Measurements from ENCODE around the gene RASGRP3. TPM values are rescaled to one million over a fixed set of nuclear protein-coding genes. Genes with fewer than 3 reads are reported as not detected.
"Not testable (repeated sequence)": the region's sequence is repeated elsewhere in the genome, so short reads cannot be mapped to it uniquely, and the experiment has no call there.

The RASGRP3 gene
- total RNA-seq, 2 donors from 2014 or later: 10.9 to 13.8 TPM

DNA sequence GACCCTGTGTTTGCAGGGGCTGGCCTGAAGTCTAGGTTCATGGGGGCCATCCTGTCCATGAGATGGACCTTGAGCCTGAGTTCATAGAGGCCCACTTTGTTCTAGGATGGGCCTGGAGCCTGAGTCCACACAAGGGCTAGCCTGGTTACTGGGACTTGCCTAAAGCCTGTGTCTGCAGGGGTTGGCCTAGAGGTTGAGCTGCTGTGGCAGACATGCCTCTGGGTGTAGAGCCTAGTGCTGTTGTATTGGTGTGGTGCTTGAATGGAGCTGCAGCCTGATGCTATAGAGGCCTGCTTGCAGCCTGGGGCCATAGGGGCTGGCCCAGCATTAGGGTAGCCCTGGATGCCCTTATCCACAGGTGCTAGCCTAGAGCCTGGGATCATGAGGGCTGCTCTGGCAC lies 23.9 kb upstream of the RASGRP3 start:
- DNase-seq (ENCODE audit: low spot score): no peak
- intact Hi-C loops (cut with DNase I): no loop called here

DNA sequence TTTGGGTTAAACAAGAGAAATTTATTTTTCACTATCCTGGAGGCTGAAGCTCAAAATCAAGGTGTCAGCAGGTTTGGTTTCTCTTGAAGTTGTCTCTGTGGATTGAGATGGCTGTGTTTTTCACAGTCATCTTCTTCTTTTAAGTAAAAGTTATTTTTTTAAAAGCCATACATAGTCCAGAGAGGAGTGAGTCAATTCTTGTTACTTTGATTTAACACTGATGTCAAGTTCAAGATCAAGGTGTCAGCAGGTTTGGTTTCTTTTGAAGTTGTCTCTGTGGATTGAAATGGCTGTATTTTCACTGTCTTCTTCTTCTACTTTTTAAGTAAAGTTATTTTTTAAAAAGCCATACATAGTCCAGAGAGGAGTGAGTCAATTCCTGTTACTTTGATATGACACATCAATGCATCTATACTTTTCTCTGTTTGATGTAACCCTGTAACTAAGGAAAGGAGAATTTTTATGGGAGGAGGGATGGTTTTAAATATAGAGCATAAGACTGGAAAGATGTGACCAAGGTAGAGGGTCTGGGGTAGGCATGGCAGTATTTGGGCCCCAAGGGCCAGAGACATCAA lies 22.5 kb upstream of the RASGRP3 start:
- intact Hi-C loops (cut with DNase I): no loop called here
- no peak for DNase-seq (ENCODE audit: low spot score)

DNA sequence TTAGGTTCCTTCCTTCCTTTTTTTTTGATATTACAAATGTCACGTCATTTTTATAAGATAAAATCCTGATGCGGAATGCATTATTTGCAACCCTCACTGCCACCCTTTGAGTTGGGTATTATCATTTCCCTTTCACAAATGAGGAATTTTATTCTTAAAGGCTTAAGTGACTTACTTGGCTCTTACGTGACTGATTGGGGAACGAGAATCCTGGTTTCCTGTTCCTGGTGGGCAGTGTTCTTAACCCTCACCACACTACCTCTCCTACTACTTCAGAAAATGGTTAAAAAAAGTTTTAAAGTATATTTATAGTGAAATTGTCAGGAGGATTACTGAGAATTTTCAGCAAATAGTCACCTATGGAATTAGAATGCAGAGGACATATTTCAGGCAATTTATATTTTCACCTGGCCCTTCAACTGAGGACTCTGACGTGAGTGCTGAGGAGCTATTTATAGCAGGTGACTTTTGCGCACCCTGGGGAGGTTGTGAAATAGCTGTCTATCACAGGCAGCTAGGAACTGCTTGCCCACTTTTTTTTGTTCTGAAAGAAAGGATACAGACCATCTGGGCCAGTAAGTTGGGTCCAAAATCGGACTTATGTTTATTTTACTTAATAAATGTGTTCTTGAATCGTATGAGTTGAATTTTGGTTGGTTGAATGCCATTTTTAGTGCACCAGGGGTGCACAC lies 18.7 kb upstream of the RASGRP3 start:
- no peak for DNase-seq (ENCODE audit: low spot score)
- intact Hi-C loops (cut with DNase I): no loop called here

DNA sequence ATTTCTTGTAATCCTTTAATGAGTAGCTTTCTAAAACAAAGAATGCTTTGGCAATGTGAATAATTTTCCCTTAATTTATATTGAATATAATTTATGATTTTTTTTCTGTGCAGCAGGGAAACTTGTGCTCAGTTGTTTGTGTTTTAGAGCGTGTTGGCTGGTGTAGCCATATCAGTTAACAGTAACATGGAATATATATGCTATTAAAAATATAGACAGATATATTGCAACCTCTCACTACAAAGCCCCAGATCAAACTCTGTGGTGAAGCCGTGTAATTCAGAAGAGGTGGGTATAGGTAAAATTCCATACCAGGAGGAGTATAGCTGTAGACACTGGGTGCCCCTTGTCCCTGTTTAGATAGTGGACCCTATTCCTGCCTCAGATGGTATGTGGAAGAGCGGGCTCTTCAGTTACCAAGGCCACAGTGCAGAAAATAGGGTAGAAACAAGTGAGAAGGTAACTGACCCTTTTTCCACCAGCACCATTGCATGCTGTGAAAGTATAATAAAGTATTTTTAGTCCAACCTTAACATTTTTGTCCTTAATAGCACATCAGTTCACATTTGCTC lies 18.1 kb upstream of the RASGRP3 start:
- intact Hi-C loops (cut with DNase I): no loop called here
- no peak for DNase-seq (ENCODE audit: low spot score)

DNA sequence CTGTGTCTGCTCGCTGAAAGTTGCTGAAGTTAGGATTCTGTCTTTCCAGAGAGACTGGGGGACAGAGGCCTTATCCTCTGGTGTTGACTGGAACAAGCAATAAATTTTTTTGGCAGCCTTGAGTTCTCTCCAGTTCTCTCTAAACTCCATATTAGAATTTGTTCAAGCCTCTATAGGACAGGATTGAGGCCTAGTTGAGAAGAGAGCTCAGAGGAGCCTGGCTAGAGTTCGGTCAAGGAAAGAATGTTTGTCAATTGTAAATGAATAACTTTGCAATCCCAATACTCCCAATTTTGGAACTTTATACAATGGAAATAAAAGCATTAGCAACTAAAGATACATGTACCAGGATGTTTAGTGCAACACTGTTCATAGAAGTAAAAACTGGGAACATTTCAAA lies 16.7 kb upstream of the RASGRP3 start:
- intact Hi-C loops (cut with DNase I): no loop called here
- DNase-seq (ENCODE audit: low spot score): no peak

- DNase-seq (ENCODE audit: low spot score); intact Hi-C loops (cut with DNase I): not testable (repeated sequence)
Observed at GRCh38 chr2:33462512-33462911, 13.9 kb upstream of the RASGRP3 start.

- intact Hi-C loops (cut with DNase I): loop anchor here in 1 of 2 donors (1.0 kb wide), 1 partner anchor 21 kb away; no protein-coding TSS in a partner anchor
- no peak for DNase-seq (ENCODE audit: low spot score)
Observed at GRCh38 chr2:33467413-33467812, 9.0 kb upstream of the RASGRP3 start.

- no peak for DNase-seq (ENCODE audit: low spot score)
- intact Hi-C loops (cut with DNase I): no loop called here
Observed at GRCh38 chr2:33469238-33469637, 7.2 kb upstream of the RASGRP3 start.

- DNase-seq (ENCODE audit: low spot score): peak; percentile 87
- intact Hi-C loops (cut with DNase I): loop anchor here (10.0 kb wide), 1 partner anchor 109 kb away; no protein-coding TSS in a partner anchor
Observed at GRCh38 chr2:33475224-33476130, 972 bp upstream of the RASGRP3 start.

GRCh38 chr2:33476793-33477190 lies 343 bp downstream of the RASGRP3 start:
- DNase-seq (ENCODE audit: low spot score): no peak
- intact Hi-C loops (cut with DNase I): loop anchor here (10.0 kb wide), 1 partner anchor 108 kb away; no protein-coding TSS in a partner anchor

DNA sequence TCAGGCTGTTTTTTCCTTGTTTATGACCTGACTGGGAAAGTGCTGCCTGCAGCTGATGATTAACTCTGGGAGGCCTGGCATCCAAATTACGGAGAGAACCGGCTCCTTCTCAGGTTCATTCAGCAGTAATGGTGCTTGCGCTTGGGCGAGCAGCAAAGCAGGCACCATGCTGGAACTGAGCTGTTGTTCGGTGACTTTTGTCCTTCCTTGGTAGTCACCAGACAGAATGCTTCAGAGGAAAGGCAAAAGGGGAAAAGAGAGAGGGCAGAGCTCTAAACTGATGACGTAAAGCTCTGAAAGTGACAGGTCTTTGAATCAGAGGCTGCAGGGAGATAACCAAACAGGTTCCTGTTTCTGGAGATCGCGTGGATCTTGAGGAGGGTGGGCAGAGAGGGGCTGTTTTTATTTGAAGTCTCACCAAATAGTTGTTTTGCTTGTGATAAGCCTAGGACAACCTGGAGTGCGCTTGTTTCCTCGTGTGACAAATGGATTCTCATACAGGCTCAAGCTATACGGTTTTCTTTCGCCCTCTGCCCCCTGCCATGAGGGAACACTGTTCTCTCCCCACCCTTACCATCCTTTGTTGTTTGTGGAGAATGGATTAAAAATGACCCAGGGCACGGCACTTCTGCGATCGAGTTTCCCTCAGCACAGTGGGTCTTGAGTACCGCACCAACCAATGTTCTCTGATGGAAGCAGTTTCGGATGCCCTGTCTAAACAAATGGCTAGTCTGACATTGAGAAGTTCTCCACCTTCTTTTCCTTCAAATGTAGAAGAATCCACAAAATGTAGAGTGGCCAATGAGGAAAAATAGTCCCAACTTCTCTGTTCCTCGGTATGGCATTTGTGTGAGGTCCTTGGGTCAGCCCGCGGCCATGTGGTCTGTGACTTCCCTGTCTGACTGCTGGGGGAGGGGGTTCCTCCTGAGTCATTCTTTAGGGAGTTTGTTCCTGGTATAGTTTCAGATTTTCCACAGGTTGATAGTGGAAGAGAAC lies 1.3 kb downstream of the RASGRP3 start:
- no peak for DNase-seq (ENCODE audit: low spot score)
- intact Hi-C loops (cut with DNase I): loop anchor here (10.0 kb wide), 1 partner anchor 107 kb away; no protein-coding TSS in a partner anchor

DNA sequence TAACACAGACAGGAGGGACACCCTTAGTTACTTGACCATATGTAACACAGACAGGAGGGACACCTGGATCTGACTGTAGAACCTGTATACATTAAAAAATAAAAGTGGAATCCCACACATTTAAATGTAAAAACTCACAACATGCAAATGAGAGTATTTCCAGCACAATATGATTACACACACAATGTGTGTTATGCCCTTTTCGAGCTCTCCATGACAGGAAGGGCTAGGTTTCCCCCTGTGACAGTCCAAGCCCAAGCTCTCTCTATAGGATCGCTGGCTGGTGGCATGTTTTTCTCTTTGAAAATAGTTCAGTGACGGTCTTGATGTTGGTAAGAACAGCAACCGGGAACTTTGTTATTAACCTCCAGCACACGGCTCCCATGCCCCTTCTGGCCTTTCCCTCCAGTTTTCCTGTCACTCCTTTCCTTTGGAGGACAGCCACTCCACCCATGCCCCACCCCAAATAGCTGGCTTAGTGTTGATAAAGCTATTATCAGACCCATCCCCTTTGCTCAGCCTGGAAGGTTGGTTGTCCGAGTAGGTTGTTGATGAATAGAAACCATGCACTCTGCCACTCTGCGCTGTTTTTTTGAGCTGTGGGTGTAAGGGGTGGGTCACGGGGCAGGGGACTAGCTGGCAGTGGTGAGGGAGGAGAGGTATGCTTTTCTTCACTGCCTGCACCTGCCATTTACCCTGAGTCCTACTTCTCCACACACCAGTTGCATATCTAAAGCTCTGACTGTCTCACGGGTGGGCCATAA lies 2.7 kb downstream of the RASGRP3 start:
- intact Hi-C loops (cut with DNase I): loop anchor here (10.0 kb wide), 1 partner anchor 106 kb away; no protein-coding TSS in a partner anchor
- DNase-seq (ENCODE audit: low spot score): no peak

- no peak for DNase-seq (ENCODE audit: low spot score)
- intact Hi-C loops (cut with DNase I): no loop called here
Observed at GRCh38 chr2:33482518-33482917, 6.1 kb downstream of the RASGRP3 start.

GRCh38 chr2:33484042-33484621 lies 7.7 kb downstream of the RASGRP3 start:
- no peak for DNase-seq (ENCODE audit: low spot score)
- intact Hi-C loops (cut with DNase I): no loop called here

DNA sequence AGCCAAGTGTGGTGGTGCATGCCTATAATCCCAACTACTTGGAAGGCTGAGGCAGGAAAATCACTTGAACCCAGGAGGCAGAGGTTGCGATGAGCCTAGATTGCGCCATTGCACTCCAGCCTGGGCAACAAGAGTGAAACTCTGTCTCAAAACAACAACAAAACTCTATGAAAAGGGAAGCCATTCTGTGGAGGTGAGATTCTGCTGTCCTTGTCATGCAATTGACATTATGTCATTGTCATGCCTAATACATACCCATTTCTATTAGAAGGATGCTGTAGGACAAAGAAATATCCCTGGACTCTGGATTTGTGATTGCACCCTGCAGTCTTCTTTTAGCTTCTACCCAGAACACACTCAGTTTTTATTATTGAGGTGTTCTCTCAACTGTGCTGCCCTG lies 8.6 kb downstream of the RASGRP3 start:
- no peak for DNase-seq (ENCODE audit: low spot score)
- intact Hi-C loops (cut with DNase I): no loop called here

GRCh38 chr2:33486544-33486943 lies 10.1 kb downstream of the RASGRP3 start:
- no peak for DNase-seq (ENCODE audit: low spot score)
- intact Hi-C loops (cut with DNase I): no loop called here

DNA sequence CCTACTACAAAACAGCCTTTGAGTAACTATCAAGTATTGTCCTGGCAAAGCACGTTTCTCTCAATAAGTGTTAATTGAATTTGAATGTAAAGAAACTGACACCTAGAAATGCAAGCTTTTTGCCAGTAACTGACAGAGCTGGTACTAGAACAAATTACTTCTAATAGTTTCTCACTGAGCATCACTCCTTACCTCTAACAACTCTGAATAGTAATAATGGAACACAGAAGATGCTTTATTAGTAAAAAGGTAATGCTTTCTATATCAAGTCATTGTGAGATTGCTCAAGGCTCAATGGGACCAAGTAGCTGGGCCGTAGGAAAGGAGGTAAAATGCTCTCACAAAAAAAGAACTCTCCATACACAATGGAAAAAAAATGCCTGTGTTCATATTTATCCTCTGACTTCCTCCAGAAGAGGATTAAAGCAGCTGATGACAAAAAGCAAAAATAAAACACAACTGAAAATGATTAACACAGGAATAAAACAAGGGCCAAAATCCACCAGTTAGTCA lies 11.8 kb downstream of the RASGRP3 start:
- DNase-seq (ENCODE audit: low spot score): no peak
- intact Hi-C loops (cut with DNase I): no loop called here
